Measurements from ENCODE around the gene IMPG1. TPM values are rescaled to one million over a fixed set of nuclear protein-coding genes. Genes with fewer than 3 reads are reported as not detected.

IMPG1 gene
- total RNA-seq, 2 donors from 2014 or later, result not detected

GRCh38 chr6:75993236-75994162, 79.0 kb downstream of the IMPG1 start:
- no peaks in the 10 kb centered on the region for H3K27me3 Mint-ChIP-seq (ENCODE audit: low read depth)
- DNase-seq (no peak), ATAC-seq (replicated peaks in 1 of 2) (no peak)
- H3K9me3 Mint-ChIP-seq, result no peaks in the 10 kb centered on the region
- H3K27ac Mint-ChIP-seq, result no peak overlapping the region
- H3K4me1 Mint-ChIP-seq (ENCODE audit: low read depth), result no peaks in the 10 kb centered on the region
- no peak overlapping the region for H3K4me3 Mint-ChIP-seq
- H3K36me3 Mint-ChIP-seq (ENCODE audit: insufficient read depth in 2 of 2), result no peaks in the 10 kb centered on the region

- no peaks in the 10 kb centered on the region for H3K9me3 Mint-ChIP-seq
- no peak for DNase-seq
- no peak overlapping the region for H3K4me3 Mint-ChIP-seq
- ATAC-seq (replicated peaks in 1 of 2), result no peak
- no peaks in the 10 kb centered on the region for H3K4me1 Mint-ChIP-seq (ENCODE audit: low read depth)
- H3K27me3 Mint-ChIP-seq (ENCODE audit: low read depth), result no peaks in the 10 kb centered on the region
- no peaks in the 10 kb centered on the region for H3K36me3 Mint-ChIP-seq (ENCODE audit: insufficient read depth in 2 of 2)
- no peak overlapping the region for H3K27ac Mint-ChIP-seq
Observed at GRCh38 chr6:75991941-75992340, 80.5 kb downstream of the IMPG1 start.

- ATAC-seq (replicated peaks in 1 of 2), result no peak
- Mint-ChIP-seq H3K36me3 (ENCODE audit: insufficient read depth in 2 of 2) (no peaks in the 10 kb centered on the region), H3K4me3 (no peak overlapping the region), H3K27me3 (ENCODE audit: low read depth) (no peaks in the 10 kb centered on the region), H3K9me3 (no peaks in the 10 kb centered on the region), H3K4me1 (ENCODE audit: low read depth) (no peaks in the 10 kb centered on the region), H3K27ac (no peak overlapping the region)
- DNase-seq, result no peak
Observed at GRCh38 chr6:75986935-75987334, 85.5 kb downstream of the IMPG1 start.

- no peak for DNase-seq
- no peak for ATAC-seq (replicated peaks in 1 of 2)
- Mint-ChIP-seq H3K27me3 (ENCODE audit: low read depth) (no peaks in the 10 kb centered on the region), H3K4me1 (ENCODE audit: low read depth) (no peaks in the 10 kb centered on the region), H3K36me3 (ENCODE audit: insufficient read depth in 2 of 2) (no peaks in the 10 kb centered on the region), H3K9me3 (peaks cover 0 to 1% of the 10 kb centered on the region in 2 donors), H3K4me3 (no peak overlapping the region), H3K27ac (no peak overlapping the region)
Observed at GRCh38 chr6:75975904-75976303, 96.6 kb downstream of the IMPG1 start.

GRCh38 chr6:75970093-75970492, 102.4 kb downstream of the IMPG1 start:
- no peak overlapping the region for H3K4me3 Mint-ChIP-seq
- DNase-seq, result no peak
- ATAC-seq (replicated peaks in 1 of 2), result no peak
- no peaks in the 10 kb centered on the region for H3K27me3 Mint-ChIP-seq (ENCODE audit: low read depth)
- no peaks in the 10 kb centered on the region for H3K9me3 Mint-ChIP-seq
- H3K4me1 Mint-ChIP-seq (ENCODE audit: low read depth), result no peaks in the 10 kb centered on the region
- H3K27ac Mint-ChIP-seq, result no peak overlapping the region
- H3K36me3 Mint-ChIP-seq (ENCODE audit: insufficient read depth in 2 of 2), result no peaks in the 10 kb centered on the region

GRCh38 chr6:75968143-75968542, 104.3 kb downstream of the IMPG1 start:
- ATAC-seq (replicated peaks in 1 of 2), result no peak
- H3K27me3 Mint-ChIP-seq (ENCODE audit: low read depth), result no peaks in the 10 kb centered on the region
- no peaks in the 10 kb centered on the region for H3K4me1 Mint-ChIP-seq (ENCODE audit: low read depth)
- no peak overlapping the region for H3K4me3 Mint-ChIP-seq
- H3K27ac Mint-ChIP-seq, result no peak overlapping the region
- DNase-seq, result no peak
- no peaks in the 10 kb centered on the region for H3K9me3 Mint-ChIP-seq
- H3K36me3 Mint-ChIP-seq (ENCODE audit: insufficient read depth in 2 of 2), result no peaks in the 10 kb centered on the region

- Mint-ChIP-seq H3K36me3 (ENCODE audit: insufficient read depth in 2 of 2) (no peaks in the 10 kb centered on the region), H3K27ac (no peak overlapping the region), H3K4me3 (no peak overlapping the region), H3K27me3 (ENCODE audit: low read depth) (no peaks in the 10 kb centered on the region), H3K9me3 (no peaks in the 10 kb centered on the region), H3K4me1 (ENCODE audit: low read depth) (no peaks in the 10 kb centered on the region)
- ATAC-seq (replicated peaks in 1 of 2), result no peak
- no peak for DNase-seq
Observed at GRCh38 chr6:75963569-75963968, 108.9 kb downstream of the IMPG1 start.

GRCh38 chr6:75952128-75952527, 120.3 kb downstream of the IMPG1 start:
- Mint-ChIP-seq H3K4me1 (ENCODE audit: low read depth) (no peaks in the 10 kb centered on the region), H3K9me3 (peaks cover under 1 to 5% of the 10 kb centered on the region in 2 donors), H3K4me3 (no peak overlapping the region), H3K36me3 (ENCODE audit: insufficient read depth in 2 of 2) (no peaks in the 10 kb centered on the region), H3K27me3 (ENCODE audit: low read depth) (no peaks in the 10 kb centered on the region), H3K27ac (no peak overlapping the region)
- ATAC-seq (replicated peaks in 1 of 2) (no peak), DNase-seq (no peak)

- H3K27me3 Mint-ChIP-seq (ENCODE audit: low read depth), result no peaks in the 10 kb centered on the region
- no peaks in the 10 kb centered on the region for H3K4me1 Mint-ChIP-seq (ENCODE audit: low read depth)
- H3K36me3 Mint-ChIP-seq (ENCODE audit: insufficient read depth in 2 of 2), result no peaks in the 10 kb centered on the region
- H3K9me3 Mint-ChIP-seq, result no peaks in the 10 kb centered on the region
- H3K4me3 Mint-ChIP-seq, result no peak overlapping the region
- ATAC-seq (replicated peaks in 1 of 2), result no peak
- no peak overlapping the region for H3K27ac Mint-ChIP-seq
- DNase-seq, result no peak
Observed at GRCh38 chr6:75947935-75948334, 124.5 kb downstream of the IMPG1 start.

- Mint-ChIP-seq H3K27me3 (ENCODE audit: low read depth) (no peaks in the 10 kb centered on the region), H3K9me3 (no peaks in the 10 kb centered on the region), H3K4me1 (ENCODE audit: low read depth) (no peaks in the 10 kb centered on the region), H3K4me3 (no peak overlapping the region), H3K27ac (no peak overlapping the region), H3K36me3 (ENCODE audit: insufficient read depth in 2 of 2) (no peaks in the 10 kb centered on the region)
- ATAC-seq (replicated peaks in 1 of 2) (no peak), DNase-seq (no peak)
Observed at GRCh38 chr6:75946146-75946831, 126.2 kb downstream of the IMPG1 start.

- ATAC-seq (replicated peaks in 1 of 2), result no peak
Observed at GRCh38 chr6:75943381-75943780, 129.1 kb downstream of the IMPG1 start.

GRCh38 chr6:75941509-75941908, 131.0 kb downstream of the IMPG1 start:
- H3K4me1 Mint-ChIP-seq (ENCODE audit: low read depth), result no peaks in the 10 kb centered on the region
- no peak overlapping the region for H3K27ac Mint-ChIP-seq
- no peaks in the 10 kb centered on the region for H3K9me3 Mint-ChIP-seq
- no peak overlapping the region for H3K4me3 Mint-ChIP-seq
- no peaks in the 10 kb centered on the region for H3K36me3 Mint-ChIP-seq (ENCODE audit: insufficient read depth in 2 of 2)
- DNase-seq (no peak), ATAC-seq (replicated peaks in 1 of 2) (no peak)
- H3K27me3 Mint-ChIP-seq (ENCODE audit: low read depth), result peaks cover 13% of the 10 kb centered on the region

More at GRCh38 chr6:75943381-75943780, 129.1 kb downstream of the IMPG1 start:
- no peak overlapping the region for H3K4me3 Mint-ChIP-seq
- H3K27me3 Mint-ChIP-seq (ENCODE audit: low read depth), result peaks cover 7% of the 10 kb centered on the region
- no peaks in the 10 kb centered on the region for H3K36me3 Mint-ChIP-seq (ENCODE audit: insufficient read depth in 2 of 2)
- DNase-seq, result no peak
- no peaks in the 10 kb centered on the region for H3K9me3 Mint-ChIP-seq
- no peaks in the 10 kb centered on the region for H3K4me1 Mint-ChIP-seq (ENCODE audit: low read depth)
- no peak overlapping the region for H3K27ac Mint-ChIP-seq

- Mint-ChIP-seq H3K36me3 (ENCODE audit: insufficient read depth in 2 of 2) (no peaks in the 10 kb centered on the region), H3K27me3 (ENCODE audit: low read depth) (peaks cover 21% of the 10 kb centered on the region), H3K4me1 (ENCODE audit: low read depth) (no peaks in the 10 kb centered on the region), H3K4me3 (no peak overlapping the region), H3K9me3 (no peaks in the 10 kb centered on the region), H3K27ac (no peak overlapping the region)
- no peak for ATAC-seq (replicated peaks in 1 of 2)
- no peak for DNase-seq
Observed at GRCh38 chr6:75940564-75940963, 131.9 kb downstream of the IMPG1 start.

All from activated T-cell treated with anti-CD3 and anti-CD28 coated beads, Interleukin-2, amount 50 U/mL, for 72 hours (primary cell).